Right atrium auricular region (tissue), 2 donors: ENCODE measurements around the gene LRBA. TPM values are rescaled to one million over a fixed set of nuclear protein-coding genes. Genes with fewer than 3 reads are reported as not detected.
"Not testable (repeated sequence)": the region's sequence is repeated elsewhere in the genome, so short reads cannot be mapped to it uniquely, and the experiment has no call there.

Source experiments
- DNase-seq: peaks from one replicate; pipeline ENCODE4 v3.0.0-alpha.2; 2019; ENCODE audit warnings: low spot score
- H3K27ac ChIP-seq, 2 donors: fragments of 200-600 bp; sonication (generic); 1 replicate in 1 of 2; 2 replicates in 1 of 2; pipeline ENCODE4 v1.5.1; 2016 to 2019
- H3K27me3 ChIP-seq, 2 donors: fragments of 200-600 bp; sonication (generic); one replicate each; pipeline versions ENCODE4 v1.5.1 to v1.6.0; 2017 to 2019
- H3K36me3 ChIP-seq: fragments of 200-600 bp; sonication (generic); one replicate; pipeline ENCODE4 v1.5.1; 2016
- H3K4me1 ChIP-seq, 2 donors: fragments of 200-600 bp; sonication (generic); one replicate each; pipeline versions ENCODE4 v1.5.1 to v1.6.0; 2017 to 2019
- H3K4me3 ChIP-seq, 2 donors: fragments of 200-600 bp; sonication (generic); 1 replicate in 1 of 2; 2 replicates in 1 of 2; pipeline ENCODE4 v1.5.1; 2017 to 2019; ENCODE audit warnings: mild to moderate bottlenecking in 1 of 2, moderate library complexity in 1 of 2
- H3K9me3 ChIP-seq, 2 donors: fragments of 200-600 bp; sonication (generic); one replicate each; pipeline ENCODE4 v1.5.1; 2019
- total RNA-seq, 2 donors: library from RNA; depleted of rRNA; stranded (reverse); fragments of >200 nt; gene quantifications; one replicate each; pipeline ENCODE4 v1.1.0, GENCODE V29; 2016
- TF ChIP-seq, protein P1 (sequence below), 2 donors: fragments of 200-600 bp; sonication (generic); IDR thresholded peaks; one replicate each; pipeline ENCODE4 v1.5.1; 2019; ENCODE audit warnings: antibody characterized with exemption in 2 of 2

Gene LRBA
- total RNA-seq, 2 donors from 2014 or later, result 20.8 to 37.7 TPM

DNA sequence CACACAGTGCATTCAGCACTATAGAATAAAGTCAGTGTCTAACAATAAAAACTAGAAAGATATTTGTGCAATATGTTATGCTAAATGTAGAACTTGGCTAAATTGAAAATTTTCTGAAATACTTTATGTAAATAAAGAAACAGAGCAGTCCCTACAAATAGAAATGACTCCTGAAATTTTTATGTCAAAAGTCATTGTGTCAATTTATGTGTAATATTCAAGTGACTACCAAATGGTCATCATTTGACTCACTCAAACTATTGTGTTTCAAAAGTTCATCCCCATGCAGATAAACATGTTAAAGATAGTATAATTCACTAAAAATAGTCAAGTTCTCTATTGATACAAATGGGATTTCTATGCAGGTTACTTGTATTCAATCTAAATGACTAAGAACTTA lies 17.9 kb downstream of the LRBA start:
- H3K27ac ChIP-seq, result no peak overlapping the region
- no peaks in the 10 kb centered on the region for H3K36me3 ChIP-seq
- no peak for DNase-seq
- no peak overlapping the region for H3K4me3 ChIP-seq
- no peaks in the 10 kb centered on the region for H3K9me3 ChIP-seq
- TF ChIP-seq, protein P1, sequence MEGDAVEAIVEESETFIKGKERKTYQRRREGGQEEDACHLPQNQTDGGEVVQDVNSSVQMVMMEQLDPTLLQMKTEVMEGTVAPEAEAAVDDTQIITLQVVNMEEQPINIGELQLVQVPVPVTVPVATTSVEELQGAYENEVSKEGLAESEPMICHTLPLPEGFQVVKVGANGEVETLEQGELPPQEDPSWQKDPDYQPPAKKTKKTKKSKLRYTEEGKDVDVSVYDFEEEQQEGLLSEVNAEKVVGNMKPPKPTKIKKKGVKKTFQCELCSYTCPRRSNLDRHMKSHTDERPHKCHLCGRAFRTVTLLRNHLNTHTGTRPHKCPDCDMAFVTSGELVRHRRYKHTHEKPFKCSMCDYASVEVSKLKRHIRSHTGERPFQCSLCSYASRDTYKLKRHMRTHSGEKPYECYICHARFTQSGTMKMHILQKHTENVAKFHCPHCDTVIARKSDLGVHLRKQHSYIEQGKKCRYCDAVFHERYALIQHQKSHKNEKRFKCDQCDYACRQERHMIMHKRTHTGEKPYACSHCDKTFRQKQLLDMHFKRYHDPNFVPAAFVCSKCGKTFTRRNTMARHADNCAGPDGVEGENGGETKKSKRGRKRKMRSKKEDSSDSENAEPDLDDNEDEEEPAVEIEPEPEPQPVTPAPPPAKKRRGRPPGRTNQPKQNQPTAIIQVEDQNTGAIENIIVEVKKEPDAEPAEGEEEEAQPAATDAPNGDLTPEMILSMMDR (IDR thresholded peaks at IDR 0.05), result no peak
- H3K27me3 ChIP-seq, result no peaks in the 10 kb centered on the region
- no peaks in the 10 kb centered on the region for H3K4me1 ChIP-seq

DNA sequence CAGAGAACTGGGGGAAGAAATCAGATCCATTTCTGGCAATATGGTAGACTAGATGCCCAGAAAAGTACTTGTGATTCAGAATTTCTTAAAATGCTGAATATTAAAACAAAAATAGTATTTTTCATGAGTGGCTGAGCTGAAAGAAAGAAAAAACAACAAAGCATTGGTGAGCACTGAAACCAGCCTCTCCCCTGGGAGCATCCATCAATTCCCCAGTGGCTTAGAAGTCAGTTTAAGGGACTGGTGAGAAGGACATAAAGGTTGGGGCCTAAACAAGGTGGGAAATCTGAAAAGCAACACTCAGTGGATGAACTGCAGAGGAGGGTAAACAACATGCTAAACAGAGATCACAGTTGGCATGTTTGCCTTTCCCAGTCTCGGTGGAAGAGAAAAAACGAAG lies 20.4 kb downstream of the LRBA start:
- TF ChIP-seq, protein P1 (IDR thresholded peaks at IDR 0.05), result no peak
- no peaks in the 10 kb centered on the region for H3K36me3 ChIP-seq
- no peak overlapping the region for H3K27ac ChIP-seq
- no peaks in the 10 kb centered on the region for H3K4me1 ChIP-seq
- DNase-seq, result no peak
- no peaks in the 10 kb centered on the region for H3K27me3 ChIP-seq
- H3K4me3 ChIP-seq, result no peak overlapping the region
- H3K9me3 ChIP-seq, result no peaks in the 10 kb centered on the region

DNA sequence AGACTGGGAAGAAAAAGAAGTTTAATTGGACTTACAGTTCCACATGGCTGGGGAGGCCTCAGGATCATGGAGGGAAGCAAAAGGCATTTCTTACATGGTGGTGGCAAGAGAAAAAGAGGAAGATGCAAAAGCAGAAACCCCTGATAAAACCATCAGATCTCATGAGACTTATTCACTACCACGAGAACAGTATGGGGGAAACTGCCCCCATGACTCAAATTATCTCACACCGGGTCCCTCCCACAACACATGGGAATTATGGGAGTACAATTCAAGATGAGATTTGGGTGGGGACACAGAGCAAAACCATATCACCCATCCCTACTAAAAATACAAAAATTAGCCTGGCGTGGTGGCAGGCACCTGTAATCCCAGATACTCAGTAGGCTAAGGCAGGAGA lies 21.5 kb downstream of the LRBA start:
- H3K4me3 ChIP-seq, H3K27me3 ChIP-seq, DNase-seq, H3K36me3 ChIP-seq, H3K4me1 ChIP-seq, H3K9me3 ChIP-seq, H3K27ac ChIP-seq: not testable (repeated sequence)

DNA sequence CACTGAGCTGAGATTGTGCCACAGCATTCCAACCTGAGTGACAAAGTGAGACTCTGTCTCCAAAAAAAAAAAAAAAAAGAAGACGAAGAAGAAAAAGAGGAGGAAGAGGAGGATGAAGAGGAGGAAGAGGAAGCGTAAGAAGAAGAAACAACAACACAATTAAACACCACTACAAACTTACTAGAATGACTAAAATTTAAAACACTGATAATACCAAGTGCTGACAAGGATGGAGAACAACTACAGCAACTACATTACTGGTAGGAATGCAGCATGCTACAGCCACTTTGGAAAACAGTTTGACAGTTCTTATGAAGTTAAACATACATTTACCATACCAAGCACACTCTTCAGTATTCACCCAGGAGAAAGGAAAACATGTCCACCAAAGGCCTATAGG lies 24.1 kb downstream of the LRBA start:
- H3K36me3 ChIP-seq, result no peaks in the 10 kb centered on the region
- no peaks in the 10 kb centered on the region for H3K9me3 ChIP-seq
- TF ChIP-seq, protein P1 (IDR thresholded peaks at IDR 0.05), result no peak
- no peaks in the 10 kb centered on the region for H3K4me1 ChIP-seq
- H3K27ac ChIP-seq, result no peak overlapping the region
- H3K4me3 ChIP-seq, result no peak overlapping the region
- H3K27me3 ChIP-seq, result no peaks in the 10 kb centered on the region
- DNase-seq, result no peak

DNA sequence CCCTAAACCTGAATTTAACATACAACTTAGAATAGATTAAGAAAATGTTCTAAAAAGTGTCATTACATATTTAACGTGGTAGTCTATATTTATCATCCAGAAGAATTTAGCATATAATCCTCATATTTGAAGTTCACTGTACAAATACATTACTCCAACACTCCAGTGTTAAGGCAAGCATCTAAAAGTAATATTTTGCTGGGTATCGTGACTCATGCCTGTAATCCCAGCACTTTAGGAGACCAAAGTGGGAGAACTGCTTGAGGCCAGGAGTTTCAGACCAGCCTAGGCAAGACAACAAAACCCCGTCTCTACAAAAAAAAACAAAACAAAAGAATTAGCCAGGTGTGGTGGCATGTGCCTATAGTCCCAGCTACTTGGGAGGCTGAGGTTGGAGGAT lies 24.8 kb downstream of the LRBA start:
- no peaks in the 10 kb centered on the region for H3K4me1 ChIP-seq
- no peak overlapping the region for H3K27ac ChIP-seq
- TF ChIP-seq, protein P1 (IDR thresholded peaks at IDR 0.05), result no peak
- H3K4me3 ChIP-seq, result no peak overlapping the region
- no peak for DNase-seq
- no peaks in the 10 kb centered on the region for H3K36me3 ChIP-seq
- no peaks in the 10 kb centered on the region for H3K9me3 ChIP-seq
- H3K27me3 ChIP-seq, result no peaks in the 10 kb centered on the region

DNA sequence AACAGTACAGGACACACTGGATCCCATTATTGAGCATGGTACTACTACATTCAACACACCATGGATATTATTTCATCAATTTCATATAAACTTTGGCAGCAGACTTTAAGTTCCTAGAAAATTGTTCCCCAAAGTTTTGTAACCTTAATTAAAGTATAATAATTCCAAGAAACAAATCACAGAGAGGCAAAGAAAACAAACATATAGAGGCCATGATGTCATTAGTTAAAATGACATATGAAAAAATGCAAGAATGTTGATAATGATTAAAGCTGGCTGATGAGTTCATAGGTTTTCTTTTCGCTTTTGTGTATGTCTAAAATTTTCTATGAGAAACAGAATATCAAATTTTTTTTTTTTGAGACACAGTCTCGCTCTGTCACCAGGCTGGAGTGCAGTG lies 26.8 kb downstream of the LRBA start:
- Histone ChIP-seq H3K4me1 (no peaks in the 10 kb centered on the region), H3K9me3 (no peaks in the 10 kb centered on the region), H3K36me3 (no peaks in the 10 kb centered on the region), H3K4me3 (no peak overlapping the region), H3K27me3 (no peaks in the 10 kb centered on the region), H3K27ac (no peak overlapping the region)
- TF ChIP-seq, protein P1 (IDR thresholded peaks at IDR 0.05), result no peak
- DNase-seq, result no peak
